DMS53 (cell line): ENCODE results near the gene BATF.
A peak's percentile ranks its signal among the peaks of the same experiment; 100 is the strongest.
"Not testable (repeated sequence)": the region's sequence is repeated elsewhere in the genome, so short reads cannot be mapped to it uniquely, and the experiment has no call there.

Experiments used
- DNase-seq: peaks from one replicate; lab custom pipeline; 2025; lab: John Stamatoyannopoulos, UW

The BATF gene, protein sequence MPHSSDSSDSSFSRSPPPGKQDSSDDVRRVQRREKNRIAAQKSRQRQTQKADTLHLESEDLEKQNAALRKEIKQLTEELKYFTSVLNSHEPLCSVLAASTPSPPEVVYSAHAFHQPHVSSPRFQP

GRCh38 chr14:75522224-75522982 is at the start of gene BATF:
BATF (plus strand) TSS chr14:75522469; CDS start chr14:75522683, 214 bp downstream.
- DNase-seq = peak; percentile 51

DNA sequence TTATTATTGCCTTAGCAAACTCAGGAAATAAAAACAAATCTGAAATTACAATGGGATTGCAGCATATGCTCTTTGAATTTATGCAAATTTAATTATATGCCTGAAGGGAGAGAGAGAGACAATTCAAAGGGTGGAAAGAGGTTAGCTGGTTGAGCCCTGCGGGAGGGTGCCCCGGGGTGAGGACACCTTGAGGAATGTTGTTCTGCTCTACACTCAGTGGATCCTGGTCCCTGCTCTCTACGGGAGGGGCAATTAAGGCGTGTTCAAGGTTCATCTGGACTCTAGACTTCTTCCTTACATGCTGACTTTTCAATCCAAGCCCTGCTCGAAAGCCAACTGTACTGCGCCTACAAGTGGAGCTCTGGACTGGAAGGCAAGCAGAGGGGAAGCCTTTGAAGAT is 48.1 kb upstream of the BATF start:
- not testable (repeated sequence) for DNase-seq

GRCh38 chr14:75476274-75476995 is 45.8 kb upstream of the BATF start:
- peak; percentile 95 for DNase-seq

DNA sequence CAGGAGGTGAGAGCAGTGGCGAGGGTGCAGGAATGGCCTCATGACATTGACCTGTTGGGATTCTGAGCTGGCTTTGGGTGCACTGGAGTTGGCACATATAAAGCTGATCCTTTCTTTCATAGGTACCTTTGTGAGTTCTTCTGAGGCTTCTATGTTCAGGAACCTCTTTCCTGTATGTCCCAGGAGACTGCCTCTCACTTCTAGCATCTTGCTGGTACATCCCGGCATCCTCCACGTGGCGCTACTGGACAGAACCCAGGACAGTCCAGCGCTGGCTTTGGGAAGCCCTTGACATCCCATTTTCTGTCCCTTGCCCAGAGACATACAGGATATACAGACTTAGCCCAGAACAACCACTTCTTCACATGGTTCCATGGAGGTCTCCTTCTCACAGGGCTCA is 44.4 kb upstream of the BATF start:
- DNase-seq = no peak

DNA sequence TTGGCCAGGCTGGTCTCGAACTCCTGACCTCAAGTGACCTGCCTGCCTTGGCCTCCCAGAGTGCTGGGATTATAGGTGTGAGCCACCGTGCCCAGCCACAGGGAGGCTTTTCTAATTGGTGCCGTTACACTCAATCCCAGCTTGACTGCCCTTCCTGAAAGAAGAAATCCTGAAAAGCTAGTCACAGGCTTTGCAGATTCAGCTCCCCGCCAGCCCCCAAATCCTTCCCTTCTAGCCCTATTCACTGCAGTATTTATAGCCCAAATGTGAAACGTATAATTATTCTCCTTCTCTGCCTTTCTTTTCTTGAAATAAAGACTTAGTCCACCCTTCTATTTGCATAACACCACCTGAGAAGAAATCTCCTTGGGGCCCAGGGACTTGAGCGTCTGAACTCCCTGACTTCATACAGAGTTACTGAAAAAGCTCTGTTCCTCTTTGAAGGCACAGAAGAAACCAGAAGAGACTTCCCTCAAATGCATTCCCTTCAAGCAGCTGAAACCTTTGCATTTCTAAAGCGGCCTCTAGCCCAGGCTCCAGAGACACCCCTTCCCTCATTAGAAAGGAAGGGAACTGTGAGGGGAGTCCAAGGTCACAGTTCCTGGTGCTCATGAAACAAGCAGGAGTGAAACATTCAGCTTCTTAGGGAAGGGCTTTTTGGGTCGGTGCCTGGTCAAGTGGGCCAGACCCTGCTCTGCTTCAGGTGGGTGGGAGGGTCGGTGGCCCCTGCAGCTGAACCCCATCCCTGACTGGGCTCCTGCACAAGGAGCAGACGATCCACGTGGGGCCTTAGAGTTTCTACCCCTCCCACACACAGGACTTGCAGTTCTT is 42.3 kb upstream of the BATF start:
- DNase-seq = no peak

DNA sequence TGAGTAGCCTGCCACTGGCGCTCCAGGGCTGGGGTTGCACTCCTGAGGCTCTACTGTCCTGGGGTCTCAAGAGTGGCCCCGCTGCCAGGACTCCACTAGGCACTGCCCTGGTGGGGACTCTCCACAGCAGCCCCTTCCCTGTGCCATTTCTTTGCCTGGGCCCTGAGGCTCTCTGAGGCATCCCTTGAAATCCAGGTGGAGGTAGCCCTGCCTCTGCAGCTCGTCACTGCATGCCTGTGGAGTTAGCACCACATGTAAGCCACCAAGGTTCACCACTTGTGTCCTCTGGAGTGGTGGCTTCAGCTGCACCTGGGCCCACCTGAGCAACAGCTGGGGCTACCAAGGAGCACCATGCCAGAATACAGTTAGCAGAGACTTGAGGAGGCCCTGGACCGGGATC is 39.9 kb upstream of the BATF start:
- DNase-seq = no peak

DNA sequence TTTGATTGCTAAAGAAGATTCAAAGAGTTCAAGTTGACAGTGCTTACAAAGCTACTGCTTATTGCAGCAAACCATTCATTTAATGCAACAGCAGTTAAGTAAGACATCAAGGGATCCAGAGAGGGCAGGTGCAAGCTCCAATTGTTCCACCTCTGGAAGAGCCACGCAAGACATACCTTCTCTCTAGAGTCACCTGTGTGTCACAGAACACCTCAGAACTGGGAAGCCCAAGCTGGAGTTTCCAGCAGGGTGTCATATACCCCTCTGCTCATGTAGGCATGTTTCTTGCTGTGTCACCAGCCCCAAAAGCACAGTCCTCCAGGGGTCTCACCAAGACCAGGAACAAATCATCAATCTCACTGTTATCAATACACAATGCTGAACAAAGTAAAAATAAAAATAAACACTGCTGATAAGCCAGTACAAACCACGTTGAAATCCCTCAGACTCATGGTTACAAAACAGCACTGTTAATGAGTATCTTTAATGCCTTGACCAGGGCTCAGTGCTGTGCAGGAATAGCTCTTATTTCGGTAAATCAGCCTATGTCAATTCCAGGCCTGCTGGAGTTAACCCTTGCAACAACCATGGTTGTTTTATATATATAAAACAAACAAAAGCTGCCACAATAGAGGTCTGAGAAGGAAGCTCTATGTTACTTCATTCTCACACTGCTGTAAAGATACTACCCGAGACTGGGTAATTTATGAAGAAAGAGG is 37.4 kb upstream of the BATF start:
- peak; percentile 23 for DNase-seq

DNA sequence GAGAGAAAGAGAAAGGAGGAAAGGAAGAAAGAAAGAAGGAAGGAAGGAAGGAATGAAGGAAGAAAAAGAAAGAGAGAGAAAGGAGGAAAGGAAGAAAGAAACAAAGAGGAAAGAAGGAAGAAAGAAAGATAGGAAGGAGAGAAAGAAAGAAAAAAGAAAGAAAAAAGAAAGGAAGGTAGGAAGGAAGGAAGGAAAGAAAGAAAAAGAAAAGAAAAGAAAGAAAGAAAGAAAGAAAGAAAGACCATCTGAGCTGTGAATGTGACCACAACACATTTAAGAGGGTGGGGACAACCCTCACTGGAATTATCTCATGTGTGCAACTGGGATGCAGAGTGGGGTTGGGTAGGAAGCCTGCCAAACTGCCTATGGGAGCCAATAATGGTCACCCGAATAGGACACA is 36.0 kb upstream of the BATF start:
- peak; percentile 6 for DNase-seq

DNA sequence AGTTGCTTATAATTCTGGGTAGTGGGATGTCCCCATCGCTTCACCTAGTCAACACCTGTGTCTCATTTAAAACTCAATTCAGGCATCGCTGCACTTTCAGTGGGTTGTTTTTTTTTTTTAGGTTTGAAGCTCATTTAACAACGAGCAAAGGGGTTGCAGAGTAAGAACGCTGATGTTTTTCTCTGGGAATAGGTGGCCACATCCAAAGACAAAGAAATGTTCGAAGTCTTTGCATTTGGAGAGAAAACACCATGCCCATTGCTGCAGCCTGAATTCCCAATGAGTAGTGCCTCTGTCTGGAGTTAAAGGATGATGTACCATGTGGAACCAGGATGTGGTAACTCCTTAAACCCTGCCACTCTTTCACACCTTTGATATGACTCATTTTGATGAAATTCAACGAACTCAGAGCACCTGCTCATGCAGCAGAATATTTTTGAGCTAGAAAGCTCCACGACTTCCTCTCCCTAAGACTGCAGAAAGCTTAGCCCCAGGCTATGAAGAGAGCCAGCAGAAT is 35.1 kb upstream of the BATF start:
- peak; percentile 74 for DNase-seq

DNA sequence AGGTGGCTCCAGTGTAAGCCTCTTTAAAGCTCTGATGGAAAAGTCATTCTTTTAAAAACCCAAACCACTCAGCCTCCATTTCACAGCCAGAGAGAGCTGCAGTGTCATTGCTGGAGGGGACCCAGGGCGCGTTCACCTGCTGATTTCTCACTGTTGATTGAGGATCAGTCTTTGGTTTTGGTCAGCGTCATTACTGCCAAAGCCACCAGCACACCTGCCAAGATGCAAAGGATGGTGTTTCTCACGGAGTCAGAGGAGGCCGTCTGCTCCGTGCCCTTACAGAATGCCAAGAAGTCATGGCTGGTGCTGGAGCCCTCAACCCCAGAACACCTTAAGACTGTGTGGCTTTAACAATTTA is 32.8 kb upstream of the BATF start:
- peak; percentile 71 for DNase-seq

DNA sequence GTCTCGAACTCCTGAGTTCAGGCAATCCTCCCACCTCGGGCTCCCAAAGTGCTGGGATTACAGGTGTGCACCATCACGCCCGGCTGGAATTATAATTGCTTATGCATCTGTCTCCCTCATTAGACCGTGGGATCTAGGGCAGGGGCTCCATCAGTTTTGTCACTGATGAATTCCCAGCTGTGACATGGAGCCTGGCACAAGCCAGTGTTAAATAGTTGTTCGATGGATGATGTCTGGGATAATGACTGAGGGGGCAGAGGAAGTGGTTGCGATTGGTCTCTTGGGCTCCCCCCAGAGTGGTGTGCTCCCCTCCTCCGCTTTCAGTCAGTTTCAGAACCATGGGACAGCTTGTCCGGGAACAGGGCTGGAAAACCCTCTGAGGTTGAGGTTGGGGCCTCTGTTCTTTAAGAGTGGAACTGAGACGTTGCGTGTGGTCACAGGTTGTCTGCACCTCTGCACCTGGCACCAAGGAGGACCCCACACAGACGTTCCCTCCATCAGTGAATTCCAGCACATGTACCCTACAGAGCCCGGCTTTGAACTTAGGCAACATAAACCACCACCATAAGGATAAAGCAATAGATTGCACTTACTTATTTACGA is 30.8 kb upstream of the BATF start:
- no peak for DNase-seq

DNA sequence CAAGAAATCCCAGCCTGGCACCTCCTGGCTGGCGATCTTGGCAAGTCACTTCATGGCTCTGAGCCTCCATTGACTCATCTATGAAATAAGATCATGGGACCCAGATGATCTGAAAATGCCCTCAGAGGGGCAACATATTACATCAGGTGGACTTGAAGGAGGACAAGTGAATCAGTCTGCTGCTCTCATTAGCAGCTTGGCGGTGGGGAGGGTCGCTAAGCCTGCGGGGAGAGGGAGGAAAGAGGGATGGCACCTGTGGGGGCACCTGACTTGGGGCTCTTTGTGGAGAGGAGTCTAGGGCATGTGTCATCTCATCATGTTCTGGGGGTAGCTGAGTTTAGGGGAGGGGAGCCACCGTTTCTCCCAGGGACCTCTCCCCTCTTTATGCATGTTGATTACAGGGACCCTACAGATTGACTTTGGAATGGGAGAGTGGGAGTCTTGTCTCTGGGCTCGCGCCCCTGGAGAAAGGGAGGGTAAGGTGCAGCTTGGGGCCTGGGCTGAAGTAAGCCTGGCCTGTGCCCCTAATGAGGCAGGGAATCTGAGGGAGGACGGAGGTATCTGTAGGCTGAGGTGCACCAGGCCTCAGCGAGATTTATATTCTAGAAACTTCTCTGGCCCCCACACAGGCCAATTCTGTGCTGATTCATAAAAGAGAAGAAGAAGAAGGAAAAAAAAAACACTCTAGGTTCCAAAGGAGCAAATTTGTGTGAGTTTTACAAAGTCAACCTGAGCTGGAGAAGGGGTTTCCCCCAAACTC is 29.3 kb upstream of the BATF start:
- DNase-seq = no peak

GRCh38 chr14:75493592-75494087 is 28.6 kb upstream of the BATF start:
- DNase-seq = no peak

DNA sequence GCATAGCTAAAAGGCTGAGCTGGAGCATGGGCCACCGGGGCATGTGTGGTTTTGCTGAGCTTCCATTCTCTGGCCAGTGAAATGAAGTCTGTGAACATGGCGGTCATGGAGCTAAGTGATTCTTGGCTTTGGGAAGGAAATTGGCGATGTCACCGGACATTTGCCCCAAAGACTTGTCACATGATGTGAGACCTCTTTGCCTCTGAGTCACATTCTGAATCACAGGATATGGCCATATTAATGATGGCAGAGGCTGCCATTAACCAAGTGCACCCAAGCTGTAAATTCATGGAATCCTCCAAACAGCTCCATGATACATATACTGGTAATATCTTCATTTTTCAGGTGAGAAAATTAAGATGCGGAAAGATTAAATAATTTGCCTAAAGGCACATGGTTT is 27.4 kb upstream of the BATF start:
- peak; percentile 8 for DNase-seq

GRCh38 chr14:75495399-75495798 is 26.9 kb upstream of the BATF start:
- no peak for DNase-seq

- no peak for DNase-seq
Observed at GRCh38 chr14:75495882-75496281, 26.4 kb upstream of the BATF start.

- DNase-seq = no peak
Observed at GRCh38 chr14:75496755-75497154, 25.5 kb upstream of the BATF start.

GRCh38 chr14:75497191-75497590 is 25.1 kb upstream of the BATF start:
- DNase-seq = no peak

GRCh38 chr14:75497701-75498100 is 24.6 kb upstream of the BATF start:
- no peak for DNase-seq
